HG02943 (cell line): ENCODE measurements around the gene FOXO3.

Experiments used
- ATAC-seq: cut with Tn5 transposase; IDR thresholded peaks from one replicate; pipeline ENCODE4 v1.9.1; 2021; ENCODE audit warnings: mild to moderate bottlenecking, low read depth, moderate library complexity; ENCODE audit not compliant: unreplicated experiment

The FOXO3 gene

DNA sequence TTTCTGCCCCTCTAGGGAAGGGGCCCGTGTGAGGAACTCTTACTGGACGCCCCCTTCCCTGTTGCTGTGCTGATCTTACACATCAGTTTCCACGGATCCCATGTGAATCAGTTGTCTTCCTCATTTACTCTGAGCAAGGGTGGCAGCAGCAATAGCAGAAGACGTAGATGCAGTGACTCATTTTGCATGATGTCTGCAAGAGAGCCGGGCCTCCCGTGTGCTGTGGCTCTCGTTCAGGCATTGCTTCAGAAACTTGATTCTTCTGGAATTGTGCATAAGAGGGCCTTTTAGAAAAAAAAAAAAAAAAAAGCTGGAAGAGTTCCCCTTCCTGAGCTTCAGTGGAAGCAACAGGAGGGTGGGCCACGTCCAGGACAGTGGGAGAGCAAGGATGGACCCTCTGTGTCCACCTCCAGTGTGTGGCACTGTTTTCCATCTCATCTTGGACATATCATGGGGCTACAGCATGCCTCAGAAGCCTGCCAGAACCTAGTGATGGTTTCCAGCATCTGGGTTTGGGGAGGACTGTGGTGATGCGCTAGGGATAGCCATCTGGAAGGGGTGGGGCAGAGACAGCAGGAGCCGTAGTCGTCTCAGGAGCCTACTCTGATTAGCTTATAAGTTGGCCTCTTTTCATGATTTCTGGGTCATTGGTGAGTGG lies 62.1 kb downstream of the FOXO3 start:
- ATAC-seq: no peak

GRCh38 chr6:108623995-108624394 lies 63.3 kb downstream of the FOXO3 start:
- ATAC-seq: no peak

DNA sequence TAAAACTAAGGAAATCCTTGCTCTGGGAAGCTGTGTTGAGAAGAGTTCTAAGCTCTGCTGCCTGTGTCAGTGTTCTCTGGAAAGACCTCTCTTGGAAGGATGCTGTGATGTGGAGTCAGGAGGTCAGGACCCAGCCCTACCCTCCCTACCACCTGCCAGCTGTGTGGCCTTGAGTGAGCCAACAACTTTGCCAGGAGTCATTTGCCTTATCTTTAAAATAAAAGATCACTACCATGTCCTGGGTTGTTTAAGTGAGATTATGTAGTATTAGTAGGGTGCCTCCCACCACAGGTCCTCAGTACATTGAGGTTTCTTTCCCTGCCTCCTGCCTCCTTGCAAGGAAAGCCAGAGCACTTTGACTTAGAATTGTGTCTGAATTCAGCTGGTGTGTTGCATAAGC lies 64.9 kb downstream of the FOXO3 start:
- no peak for ATAC-seq

GRCh38 chr6:108626777-108627176 lies 66.1 kb downstream of the FOXO3 start:
- ATAC-seq: no peak

DNA sequence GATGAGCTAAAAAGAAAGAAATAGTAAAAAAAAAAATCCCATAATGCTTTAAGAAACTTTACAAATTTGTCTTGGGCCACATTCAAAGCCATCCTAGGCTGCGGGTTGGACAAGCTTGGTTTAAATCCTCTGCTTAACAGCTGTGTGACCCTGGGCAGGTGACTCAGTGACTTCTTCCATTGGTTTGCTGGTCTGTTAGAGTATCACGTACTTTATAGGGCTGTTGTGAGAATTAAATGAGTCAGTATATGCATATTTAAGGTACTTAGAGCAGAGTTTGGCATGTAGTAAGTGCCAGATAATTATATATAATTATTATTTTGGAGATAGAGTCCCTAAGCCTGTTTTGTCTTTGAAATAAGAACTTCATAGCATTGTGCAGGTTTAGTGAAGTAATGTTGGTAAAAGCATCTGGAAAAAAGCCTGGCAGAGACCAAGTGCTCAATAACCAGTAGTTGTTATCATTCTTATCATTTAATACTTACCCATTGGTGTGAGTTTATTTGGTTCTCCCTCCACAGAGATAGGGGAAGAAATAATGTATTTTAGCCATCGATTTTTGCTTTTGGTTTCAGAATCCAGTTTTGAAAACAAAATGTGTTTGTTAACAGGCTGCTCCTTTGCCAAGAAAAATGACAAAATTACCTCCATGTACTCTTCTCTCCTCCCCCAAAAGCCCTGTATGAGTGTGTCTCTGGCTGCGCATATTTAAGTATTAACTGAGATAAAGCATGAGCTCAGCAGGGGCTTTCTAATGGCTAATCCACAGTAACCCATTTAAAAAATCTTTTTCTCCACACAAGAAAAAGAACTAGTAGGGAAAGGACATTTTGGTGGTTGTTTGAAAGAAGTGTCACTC lies 67.2 kb downstream of the FOXO3 start:
- ATAC-seq: no peak

DNA sequence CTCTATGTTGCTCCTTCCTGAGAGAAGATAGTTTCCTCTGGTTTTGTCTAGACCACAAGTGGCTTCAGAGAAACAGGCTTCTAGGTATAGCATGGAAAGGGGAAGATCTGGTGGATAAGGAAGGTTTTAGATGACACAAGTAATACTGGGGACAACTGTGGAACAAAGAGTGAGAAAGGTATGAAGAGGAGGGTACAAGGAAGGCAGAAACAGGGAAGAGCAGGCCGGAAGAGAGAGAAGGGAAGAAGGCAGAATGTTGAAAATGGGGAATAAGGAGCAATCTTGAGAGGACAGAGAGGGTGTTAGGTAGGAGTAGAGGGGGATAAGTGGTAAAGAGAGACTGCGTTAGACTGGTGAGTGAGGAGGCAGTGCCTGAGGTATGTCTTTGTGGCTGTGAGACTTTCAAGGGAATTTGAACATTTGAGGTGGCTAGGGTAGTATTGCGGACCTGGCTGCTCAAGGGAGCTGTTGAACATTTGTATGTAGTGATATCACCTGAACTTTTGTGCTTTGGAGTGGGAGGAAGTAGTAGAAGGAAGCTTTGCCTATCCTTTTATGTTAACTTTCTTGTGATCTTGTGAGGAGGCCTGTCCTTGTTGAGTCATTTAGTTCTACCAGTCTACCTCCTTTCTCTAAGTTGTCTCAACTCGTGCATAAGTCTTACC lies 69.5 kb downstream of the FOXO3 start:
- no peak for ATAC-seq

DNA sequence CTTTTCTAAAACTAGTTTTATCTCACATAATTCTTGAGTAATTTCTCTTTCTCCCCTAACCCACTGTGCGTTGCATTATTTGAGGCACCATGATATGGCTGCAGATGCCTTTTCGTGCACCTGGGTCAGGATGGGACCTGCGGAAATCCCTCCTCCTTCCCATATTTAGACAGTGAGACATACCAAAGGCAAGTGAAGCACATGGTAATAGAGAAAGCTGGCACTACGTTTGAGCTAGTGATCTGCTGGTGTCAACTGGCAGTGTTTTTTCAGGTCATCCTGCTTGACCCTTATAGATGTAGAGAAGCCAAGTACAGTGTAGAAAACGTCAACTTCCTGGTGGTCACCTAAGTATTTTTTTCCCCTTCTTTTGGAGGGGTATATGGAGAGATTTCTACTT lies 71.7 kb downstream of the FOXO3 start:
- no peak for ATAC-seq

GRCh38 chr6:108633436-108633835 lies 72.7 kb downstream of the FOXO3 start:
- no peak for ATAC-seq

DNA sequence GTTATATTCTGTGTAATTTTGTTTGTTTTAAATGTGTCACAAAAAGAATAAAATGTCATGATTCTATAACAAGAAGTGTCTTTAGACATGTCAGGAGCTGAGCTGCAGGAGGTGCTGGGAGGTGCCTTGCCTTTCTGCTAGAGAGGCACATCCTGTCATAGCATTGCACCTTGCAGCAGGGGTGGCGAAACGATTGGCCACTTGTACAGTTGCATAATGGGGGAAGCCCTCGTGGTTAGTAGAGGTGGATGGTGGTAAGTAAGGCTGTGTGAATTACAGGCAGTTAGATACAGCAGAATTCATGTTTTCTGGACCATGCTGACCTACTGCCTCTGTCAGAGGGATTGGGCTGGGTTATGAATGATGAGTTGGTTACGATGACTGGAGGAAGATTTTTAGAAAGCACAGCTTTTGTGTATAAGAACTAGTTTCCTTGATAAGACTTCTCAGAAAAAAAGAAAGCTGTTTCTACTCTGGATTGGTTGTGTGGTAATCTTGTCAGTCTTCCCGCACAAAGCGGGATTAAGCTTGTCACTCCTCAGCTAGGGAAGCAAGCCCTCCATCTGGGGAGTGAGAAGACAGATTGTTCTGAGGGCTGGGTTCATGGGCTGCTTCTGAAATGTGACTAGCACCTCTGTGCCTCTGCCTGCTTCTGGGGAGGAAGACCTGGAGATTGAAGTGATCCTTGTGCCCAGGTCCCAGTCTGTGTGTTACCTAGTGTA lies 74.9 kb downstream of the FOXO3 start:
- no peak for ATAC-seq

DNA sequence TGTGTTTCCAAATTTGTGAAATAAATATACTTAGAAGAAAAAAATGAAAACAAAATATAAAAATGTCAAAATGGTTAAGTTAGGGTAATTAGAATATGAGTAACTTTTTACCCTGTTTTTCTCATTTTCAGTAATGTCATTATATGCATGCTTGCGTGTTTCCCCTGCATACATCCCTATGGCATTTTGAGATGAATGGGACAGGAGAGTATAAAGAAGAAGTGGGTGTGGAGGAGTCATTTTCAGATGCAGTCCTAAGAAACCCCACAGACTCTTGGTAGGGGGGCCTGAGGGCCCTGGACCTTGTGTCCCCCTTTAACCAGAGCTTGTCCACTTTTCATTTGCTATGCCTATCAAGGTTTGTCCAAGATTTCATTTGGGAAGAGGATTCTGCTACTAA lies 77.2 kb downstream of the FOXO3 start:
- ATAC-seq: no peak

DNA sequence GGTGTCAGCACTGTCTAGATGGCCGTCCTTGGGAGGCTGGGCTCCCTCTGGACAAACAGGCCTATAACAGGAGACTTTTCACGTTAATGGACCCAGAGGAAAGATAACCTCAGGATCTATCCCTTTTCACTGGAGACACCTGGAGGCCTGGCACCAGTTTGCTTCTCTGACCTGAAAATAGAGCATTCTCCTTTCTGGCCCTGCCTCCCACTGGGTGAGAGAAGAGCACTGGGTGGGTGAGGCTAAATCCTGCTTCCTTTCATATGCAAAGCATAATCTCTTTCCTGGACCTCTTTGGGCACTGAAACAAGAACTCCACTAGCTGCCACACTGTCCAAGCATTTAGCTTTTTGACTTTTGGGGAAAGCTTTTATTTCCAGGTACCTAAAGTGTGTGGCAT lies 78.3 kb downstream of the FOXO3 start:
- no peak for ATAC-seq

DNA sequence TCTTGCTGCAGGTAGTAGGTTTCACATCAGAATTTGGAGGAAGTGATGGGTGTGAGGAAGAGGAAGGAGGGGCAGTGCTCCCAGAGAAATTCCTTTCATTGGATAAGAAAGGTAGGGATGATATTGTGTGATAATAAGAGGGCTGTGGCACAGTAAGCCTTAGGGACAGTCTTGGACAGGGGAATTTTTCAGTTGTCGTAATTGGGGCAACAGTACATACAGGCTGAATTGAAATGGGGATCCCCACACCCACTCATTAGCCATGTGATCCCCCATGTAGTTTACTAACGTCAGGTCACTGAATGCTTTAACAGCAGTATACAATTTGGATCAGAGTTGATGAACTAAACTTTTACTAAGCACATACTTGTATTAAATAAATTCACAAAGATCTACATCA lies 79.4 kb downstream of the FOXO3 start:
- ATAC-seq: no peak

DNA sequence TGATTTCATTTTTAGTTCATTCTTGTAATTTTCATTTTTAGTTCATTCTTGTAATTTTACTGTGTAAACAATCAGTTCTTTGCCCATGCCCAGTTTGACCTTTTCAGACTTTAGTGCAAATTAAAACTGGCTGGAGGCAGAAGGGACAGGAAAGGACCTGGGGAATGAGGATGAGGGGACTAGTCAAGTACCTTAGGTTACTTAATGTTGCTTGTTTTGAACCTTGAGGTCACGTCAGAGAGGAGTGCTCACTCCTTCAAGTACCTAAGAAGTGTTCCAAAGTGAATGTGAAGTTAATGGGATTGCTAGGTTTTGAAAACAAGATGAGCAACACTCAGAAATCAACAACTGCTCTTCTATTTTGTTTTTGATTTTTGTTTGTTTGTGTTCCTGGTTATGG lies 82.5 kb downstream of the FOXO3 start:
- ATAC-seq: no peak

DNA sequence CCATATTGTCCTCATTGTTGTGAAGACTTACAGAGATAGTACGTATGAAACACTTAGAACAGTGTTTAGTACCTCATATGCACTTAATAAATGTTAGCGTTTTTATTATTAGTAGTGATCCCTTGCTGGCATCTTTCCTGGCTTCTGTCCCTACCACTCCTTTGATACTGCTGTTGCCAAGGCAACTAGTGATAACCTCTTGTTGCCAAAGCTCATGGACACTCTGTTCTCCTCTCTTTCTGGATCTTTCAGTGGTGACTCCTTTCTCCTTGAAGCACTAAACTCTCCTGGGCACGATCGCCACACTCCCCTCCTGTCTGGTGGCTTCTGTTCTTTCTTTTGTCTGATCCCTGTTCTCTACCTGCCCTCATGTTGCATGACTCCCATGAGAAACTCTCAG lies 83.5 kb downstream of the FOXO3 start:
- ATAC-seq: no peak

DNA sequence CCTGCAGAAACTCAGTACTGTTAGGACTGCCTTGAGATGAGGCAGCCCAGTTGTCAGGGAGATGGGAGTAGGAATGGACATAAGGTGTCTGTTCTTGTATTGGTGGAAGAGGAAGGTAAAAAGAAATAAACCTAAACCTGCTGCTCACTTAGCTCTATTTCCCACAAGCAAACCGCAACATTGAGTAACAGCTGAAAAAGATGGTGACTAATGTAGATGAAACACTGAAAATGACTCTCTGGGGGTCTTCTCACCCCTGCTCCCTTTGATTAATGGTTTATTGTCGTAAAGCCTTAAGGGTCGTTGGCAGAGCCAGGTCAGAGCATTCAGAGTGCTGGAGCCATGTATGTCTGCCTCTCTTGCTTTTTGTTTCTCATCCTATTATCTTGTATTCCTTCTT lies 87.5 kb downstream of the FOXO3 start:
- ATAC-seq: no peak

DNA sequence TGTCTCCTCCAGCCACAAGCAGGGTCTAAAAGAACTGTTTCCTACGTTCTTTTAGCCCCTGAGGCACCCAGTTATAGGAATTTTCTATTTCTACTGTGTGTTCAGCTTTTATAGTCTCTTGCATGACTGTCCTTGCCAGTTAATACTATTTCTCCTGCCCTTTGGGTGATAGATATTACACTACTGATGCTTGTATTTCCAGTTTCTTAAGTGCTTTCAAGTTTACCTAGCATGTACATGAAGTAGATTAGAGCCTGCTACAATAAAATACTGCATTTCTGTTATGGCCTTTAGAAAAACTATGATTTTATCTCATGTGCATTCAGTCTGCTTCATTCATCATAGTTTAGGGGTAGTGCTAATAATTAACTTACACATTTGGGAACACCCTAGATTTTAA lies 89.6 kb downstream of the FOXO3 start:
- ATAC-seq: no peak

GRCh38 chr6:108650781-108651180 lies 90.1 kb downstream of the FOXO3 start:
- ATAC-seq: no peak

GRCh38 chr6:108651340-108652227 lies 90.9 kb downstream of the FOXO3 start:
- no peak for ATAC-seq

GRCh38 chr6:108652375-108652774 lies 91.7 kb downstream of the FOXO3 start:
- no peak for ATAC-seq

DNA sequence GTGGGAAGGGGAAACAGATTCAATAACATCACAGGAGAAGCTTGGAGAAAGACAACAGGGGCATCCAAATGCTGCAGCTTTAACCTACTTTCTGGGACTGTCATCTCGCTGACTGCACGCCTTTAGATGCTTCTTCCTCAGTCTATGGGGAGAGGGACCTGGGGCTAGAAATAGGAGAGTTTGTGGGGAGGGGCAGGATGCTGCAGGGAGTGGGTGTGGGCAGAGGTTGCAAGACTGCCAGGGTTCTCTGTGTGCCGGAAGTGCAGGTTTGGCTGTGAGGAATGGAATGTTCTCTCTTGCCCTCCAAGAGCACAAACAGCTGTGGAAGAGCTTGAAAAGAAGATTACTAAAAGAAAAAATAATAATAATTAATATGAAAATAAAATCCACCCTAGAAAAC lies 93.2 kb downstream of the FOXO3 start:
- ATAC-seq: no peak
